H1 (cell line): ENCODE data around the gene AHR. TPM values are rescaled to one million over a fixed set of nuclear protein-coding genes. Genes with fewer than 3 reads are reported as not detected.
A peak's percentile ranks its signal among the peaks of the same experiment; 100 is the strongest.

Experiments
- CTCF ChIA-PET: fragments of 300-600 bp; sonication (Branson Sonifier 250); formaldehyde crosslinking; loops from one replicate; lab custom pipeline; 2021; ENCODE audit not compliant: partially characterized antibody; lab: Charles Lee
- POLR2A ChIA-PET: fragments of 300-600 bp; sonication (Branson Sonifier 250); formaldehyde crosslinking; loops from one replicate; lab custom pipeline; 2021; ENCODE audit warnings: inconsistent platforms; ENCODE audit not compliant: partially characterized antibody; lab: Charles Lee
- DNase-seq, 2 experiments: peaks; one replicate each; pipeline versions ENCODE4 v3.0.0 to v3.0.0-alpha.2; 2010 to 2022; ENCODE audit warnings: low spot score in 2 of 2, low read depth in 1 of 2, mixed read lengths in 1 of 2
- FAIRE-seq: peaks from 2 replicates; lab custom pipeline; 2011; peaks lifted over from hg19 to GRCh38; lab: Jason Lieb, UNC
- H2AFZ ChIP-seq: 2 replicates; pipeline ENCODE4 v1.8.1; 2012; ENCODE audit warnings: low read length, inconsistent platforms
- H2AK5ac ChIP-seq: 2 replicates; pipeline ENCODE4 v1.6.1; 2013; ENCODE audit warnings: low read depth, low read length
- H2BK120ac ChIP-seq: replicated peaks from 2 replicates; pipeline ENCODE3; 2013; ENCODE audit warnings: low read depth, low read length, inconsistent platforms
- H2BK12ac ChIP-seq: 2 replicates; pipeline ENCODE4 v1.6.1; 2013; ENCODE audit warnings: low read depth, low read length
- H2BK15ac ChIP-seq: 2 replicates; pipeline ENCODE4 v1.6.1; 2013; ENCODE audit warnings: low read length
- H2BK20ac ChIP-seq: 2 replicates; pipeline ENCODE4 v1.6.1; 2013; ENCODE audit warnings: low read length
- H2BK5ac ChIP-seq: 2 replicates; pipeline ENCODE4 v1.6.1; 2013; ENCODE audit warnings: low read depth, low read length
- H3K14ac ChIP-seq: 2 replicates; pipeline ENCODE4 v1.6.1; 2013; ENCODE audit warnings: inconsistent platforms; ENCODE audit not compliant: insufficient read length
- H3K18ac ChIP-seq: 2 replicates; pipeline ENCODE4 v1.6.1; 2013; ENCODE audit warnings: low read length; ENCODE audit errors: extremely low read depth
- H3K23ac ChIP-seq: 2 replicates; pipeline ENCODE4 v1.6.1; 2013; ENCODE audit warnings: inconsistent platforms; ENCODE audit not compliant: insufficient read length
- H3K23me2 ChIP-seq: 2 replicates; pipeline ENCODE4 v1.6.1; 2013; ENCODE audit warnings: low read depth, low read length
- H3K27ac ChIP-seq: 2 replicates; pipeline ENCODE4 v1.6.1; 2011; ENCODE audit warnings: low read depth, low read length, inconsistent platforms
- H3K27me3 ChIP-seq, 4 experiments: replicated peaks in 1 of 4; 1 replicate in 1 of 4; 2 replicates in 3 of 4; pipeline versions ENCODE4 v1.6.1 to v1.8.1; 2011 to 2013; ENCODE audit warnings: low read length in 3 of 4, mild to moderate bottlenecking in 3 of 4, inconsistent platforms in 2 of 4, mixed read lengths in 2 of 4, moderate library complexity in 1 of 4; ENCODE audit not compliant: control insufficient read depth in 3 of 4, insufficient read depth in 3 of 4; ENCODE audit errors: extremely low read depth in 1 of 4
- H3K36me3 ChIP-seq, 4 experiments: 2 replicates each; pipeline versions ENCODE4 v1.6.1 to v1.8.1; 2011 to 2013; ENCODE audit warnings: mild to moderate bottlenecking in 4 of 4, low read length in 3 of 4, moderate library complexity in 2 of 4, control low read depth in 1 of 4, inconsistent platforms in 1 of 4; ENCODE audit not compliant: insufficient read depth in 4 of 4, control insufficient read depth in 2 of 4
- H3K4ac ChIP-seq: replicated peaks from 2 replicates; pipeline ENCODE3; 2013; ENCODE audit warnings: low read length, low read depth, mixed read lengths, inconsistent platforms; ENCODE audit not compliant: insufficient read length
- H3K4me1 ChIP-seq, 4 experiments: replicated peaks in 1 of 4; 1 replicate in 1 of 4; 2 replicates in 3 of 4; pipeline versions ENCODE4 v1.6.1 to v1.8.1; 2011 to 2013; ENCODE audit warnings: low read length in 3 of 4, inconsistent platforms in 2 of 4, mixed read lengths in 1 of 4; ENCODE audit not compliant: insufficient read depth in 4 of 4, control insufficient read depth in 3 of 4
- H3K4me2 ChIP-seq, 2 experiments: 2 replicates each; pipeline versions ENCODE4 v1.6.1 to v1.8.1; 2011 to 2013; ENCODE audit warnings: low read depth in 2 of 2, low read length in 2 of 2, control low read depth in 1 of 2, inconsistent platforms in 1 of 2, mild to moderate bottlenecking in 1 of 2; ENCODE audit not compliant: insufficient read depth in 1 of 2
- H3K4me3 ChIP-seq, 4 experiments: fragments of 200-600, 300-600 bp in 1 of 4; sonication (generic), shearing (Covaris generic), sonication (Bioruptor Twin) in 1 of 4; 2 replicates each; pipeline versions ENCODE4 v1.5.1 to v1.8.1; 2011 to 2016; ENCODE audit warnings: low read length in 4 of 4, low read depth in 3 of 4, control low read depth in 2 of 4, inconsistent platforms in 2 of 4, mild to moderate bottlenecking in 2 of 4, mixed read lengths in 1 of 4, moderate library complexity in 1 of 4; ENCODE audit not compliant: insufficient read depth in 2 of 4; ENCODE audit errors: extremely low read depth in 1 of 4
- H3K56ac ChIP-seq: replicated peaks from 2 replicates; pipeline ENCODE3; 2013; ENCODE audit warnings: low read depth, mild to moderate bottlenecking, mixed read lengths, low read length, inconsistent platforms; ENCODE audit not compliant: insufficient read length
- H3K79me1 ChIP-seq: 2 replicates; pipeline ENCODE4 v1.6.1; 2013; ENCODE audit warnings: low read depth, low read length, control low read depth
- H3K79me2 ChIP-seq, 2 experiments: 2 replicates each; pipeline versions ENCODE4 v1.6.1 to v1.8.1; 2012 to 2013; ENCODE audit warnings: low read length in 2 of 2, mild to moderate bottlenecking in 2 of 2, inconsistent platforms in 1 of 2; ENCODE audit not compliant: insufficient read depth in 2 of 2, control insufficient read depth in 1 of 2
- H3K9ac ChIP-seq, 4 experiments: replicated peaks in 1 of 4; 1 replicate in 1 of 4; 2 replicates in 3 of 4; pipeline versions ENCODE4 v1.6.1 to v1.8.1; 2011 to 2013; ENCODE audit warnings: low read depth in 3 of 4, low read length in 3 of 4, control low read depth in 2 of 4, mild to moderate bottlenecking in 2 of 4, moderate library complexity in 2 of 4, inconsistent platforms in 1 of 4; ENCODE audit errors: extremely low read depth in 1 of 4
- H3K9me3 ChIP-seq, 2 experiments: 2 replicates each; pipeline versions ENCODE4 v1.6.1 to v1.8.1; 2012 to 2013; ENCODE audit warnings: mild to moderate bottlenecking in 2 of 2, moderate library complexity in 2 of 2, control low read depth in 1 of 2, inconsistent platforms in 1 of 2, low read depth in 1 of 2, low read length in 1 of 2, mixed read lengths in 1 of 2; ENCODE audit not compliant: insufficient read depth in 2 of 2
- H4K20me1 ChIP-seq, 2 experiments: replicated peaks in 1 of 2; 2 replicates each; pipeline versions ENCODE3 to v1.8.1; 2011 to 2013; ENCODE audit warnings: inconsistent platforms in 2 of 2, low read length in 2 of 2, mild to moderate bottlenecking in 1 of 2; ENCODE audit not compliant: insufficient read depth in 2 of 2, control insufficient read depth in 1 of 2
- H4K5ac ChIP-seq: 2 replicates; pipeline ENCODE4 v1.6.1; 2013; ENCODE audit warnings: low read length, low read depth, mixed read lengths, inconsistent platforms; ENCODE audit not compliant: insufficient read length
- H4K8ac ChIP-seq: 2 replicates; pipeline ENCODE4 v1.8.0; 2013; ENCODE audit warnings: mild to moderate bottlenecking, moderate library complexity, low read length, inconsistent platforms; ENCODE audit not compliant: insufficient read depth; ENCODE audit errors: extremely low read depth
- H4K91ac ChIP-seq: replicated peaks from 2 replicates; pipeline ENCODE3; 2013; ENCODE audit warnings: low read length, mixed read lengths, inconsistent platforms; ENCODE audit not compliant: insufficient read length
- FOSL1 ChIP-seq: IDR thresholded peaks from 2 replicates; pipeline ENCODE4 v1.6.1; 2011; ENCODE audit warnings: mild to moderate bottlenecking, low read depth, low read length, moderate library complexity; ENCODE audit not compliant: insufficient read depth
- KDM1A ChIP-seq: fragments of 200-600, 300-600 bp; sonication (generic); IDR thresholded peaks from 2 replicates; pipeline ENCODE4 v1.7.1; 2016; ENCODE audit warnings: mild to moderate bottlenecking, low read length, borderline replicate concordance
- MAFK ChIP-seq: IDR thresholded peaks from 2 replicates; pipeline ENCODE4 v1.6.1; 2012; ENCODE audit warnings: low read depth, mild to moderate bottlenecking, improper control_type of control experiment, low read length
- SIN3A ChIP-seq, 2 experiments: IDR thresholded peaks in 1 of 2; conservative IDR thresholded peaks in 1 of 2; 2 replicates each; pipeline ENCODE4 v1.6.1; 2011 to 2012; ENCODE audit warnings: low read length in 2 of 2, improper control_type of control experiment in 1 of 2, low read depth in 1 of 2, mild to moderate bottlenecking in 1 of 2
- SP2 ChIP-seq: IDR thresholded peaks from 2 replicates; pipeline ENCODE4 v1.6.1; 2012; ENCODE audit warnings: mild to moderate bottlenecking, low read length, inconsistent platforms
- WGBS, 2 experiments: shearing (Covaris generic) in 1 of 2; methylation state at CpG; one replicate each; pipeline versions ENCODE4 v1.1.6 to v1.1.7; 2013 to 2015; ENCODE audit warnings: low lambda C conversion rate in 2 of 2, mixed read lengths in 2 of 2, inconsistent platforms in 1 of 2, low coverage in 1 of 2, missing lambda C conversion rate in 1 of 2; ENCODE audit not compliant: insufficient replicate concordance in 2 of 2, insufficient coverage in 1 of 2, insufficient read length in 1 of 2; ENCODE audit errors: extremely low coverage in 1 of 2, missing lambda C conversion rate in 1 of 2; 5-methylcytosine and 5-hydroxymethylcytosine counted together
- polyA plus RNA-seq, 7 experiments: library from polyadenylated mRNA; depleted of rRNA in 3 of 7; stranded (reverse) in 5 of 7; unstranded in 2 of 7; fragments of >200 nt in 5 of 7; fragments of 200-250 nt in 2 of 7; gene quantifications; 1 replicate in 5 of 7; 2 replicates in 1 of 7; 4 replicates in 1 of 7; pipeline versions ENCODE4 v1.2.1 to v1.2.3, GENCODE V29; 2011 to 2013; ENCODE audit warnings: missing spikeins in 2 of 7, mixed read lengths in 2 of 7
- total RNA-seq: library from RNA; stranded (reverse); fragmentation: NEBNext Ultra II Directional; extraction: Animal tissue kit (Norgen Biotek cat#: 25700); gene quantifications from 2 replicates; pipeline ENCODE4 v1.2.1, GENCODE V29; 2021

The AHR gene
- total and polyA plus RNA-seq, 2 of the 8 experiments (the other 6 are each of a cell fraction or from before 2014, with no cell fraction given), result 1.4 to 9.7 TPM

DNA sequence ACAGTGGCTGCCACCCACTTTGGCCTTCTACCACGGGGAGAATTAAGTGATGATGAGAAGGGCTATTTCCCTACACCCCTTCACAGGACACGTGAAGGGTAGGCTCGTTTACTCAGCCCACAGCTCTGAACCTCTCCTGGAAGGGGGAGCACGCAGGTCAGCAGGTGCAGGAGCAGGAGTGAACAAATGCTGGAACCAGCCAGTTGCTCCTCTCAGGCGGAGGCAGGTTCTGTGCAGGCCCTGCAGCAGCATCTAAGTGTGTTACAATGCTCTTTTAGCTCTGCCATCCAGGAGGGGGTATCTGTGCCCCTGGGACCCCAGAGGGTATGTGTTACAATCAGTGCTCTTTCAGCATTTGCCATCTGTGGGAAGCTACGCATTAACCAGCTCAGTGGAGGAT, 61.2 kb downstream of the AHR start:
- Histone ChIP-seq H3K9me3 (peaks cover 0 to 12% of the 10 kb centered on the region in 2 experiments; a peak in 2 of 4 replicates), H2BK5ac (no peak overlapping the region), H3K79me1 (no peaks in the 10 kb centered on the region), H3K18ac (no peak overlapping the region), H2BK20ac (no peak overlapping the region), H3K4me2 (no peak overlapping the region), H2AK5ac (peak overlapping the region; percentile 61; the same call in 1 of the 2 replicates), H4K8ac (no peak overlapping the region), H3K27ac (no peak overlapping the region), H3K56ac (no peak overlapping the region), H3K14ac (no peak overlapping the region), H3K23me2 (no peaks in the 10 kb centered on the region), H3K79me2 (no peaks in the 10 kb centered on the region), H3K27me3 (no peaks in the 10 kb centered on the region), H2BK12ac (no peak overlapping the region), H3K23ac (no peak overlapping the region), H2BK15ac (no peak overlapping the region), H4K91ac (no peak overlapping the region), H3K4ac (no peak overlapping the region), H4K5ac (no peak overlapping the region), H4K20me1 (no peaks in the 10 kb centered on the region), H2AFZ (no peak overlapping the region), H3K4me3 (no peak overlapping the region), H3K9ac (no peak overlapping the region), H2BK120ac (no peak overlapping the region), H3K36me3 (no peaks in the 10 kb centered on the region), H3K4me1 (0 out of 7 replicates have a peak, but pooled peaks cover 0 to 2% (median 0%) of the 10 kb centered on the region in 4 experiments)
- WGBS, 2 experiments, result 93% methylated on average over 6 of the region's 6 CpGs; no CpG with 5 or more reads in 1 of the 2 experiments
- POLR2A ChIA-PET, result no interaction called here
- no peak for FAIRE-seq
- DNase-seq, result no peak
- CTCF ChIA-PET, result interaction anchor here (1.5 kb wide), 1 partner anchor 377 kb away, joined by 4 read pairs; no protein-coding TSS in a partner anchor
- TF ChIP-seq KDM1A (no peak), SIN3A (conservative IDR thresholded peaks at IDR 0.05 in 1 of 2, IDR thresholded peaks at IDR 0.05 in 1 of 2; ENCODE audit: low read depth in 1 of 2, low read length in 2 of 2) (no peak), MAFK (no peak), FOSL1 (no peak), SP2 (no peak)
